Cerebellar nuclear complex (tissue), 1 donor: ENCODE data around the gene DDIT4.
A peak's percentile ranks its signal among the peaks of the same experiment; 100 is the strongest.
"Not testable (repeated sequence)": the region's sequence is repeated elsewhere in the genome, so short reads cannot be mapped to it uniquely, and the experiment has no call there.

ENCODE experiments used
- DNase-seq, 2 experiments: peaks; one replicate each; lab custom pipeline; 2025; lab: John Stamatoyannopoulos, UW

The DDIT4 gene, protein sequence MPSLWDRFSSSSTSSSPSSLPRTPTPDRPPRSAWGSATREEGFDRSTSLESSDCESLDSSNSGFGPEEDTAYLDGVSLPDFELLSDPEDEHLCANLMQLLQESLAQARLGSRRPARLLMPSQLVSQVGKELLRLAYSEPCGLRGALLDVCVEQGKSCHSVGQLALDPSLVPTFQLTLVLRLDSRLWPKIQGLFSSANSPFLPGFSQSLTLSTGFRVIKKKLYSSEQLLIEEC

DNA sequence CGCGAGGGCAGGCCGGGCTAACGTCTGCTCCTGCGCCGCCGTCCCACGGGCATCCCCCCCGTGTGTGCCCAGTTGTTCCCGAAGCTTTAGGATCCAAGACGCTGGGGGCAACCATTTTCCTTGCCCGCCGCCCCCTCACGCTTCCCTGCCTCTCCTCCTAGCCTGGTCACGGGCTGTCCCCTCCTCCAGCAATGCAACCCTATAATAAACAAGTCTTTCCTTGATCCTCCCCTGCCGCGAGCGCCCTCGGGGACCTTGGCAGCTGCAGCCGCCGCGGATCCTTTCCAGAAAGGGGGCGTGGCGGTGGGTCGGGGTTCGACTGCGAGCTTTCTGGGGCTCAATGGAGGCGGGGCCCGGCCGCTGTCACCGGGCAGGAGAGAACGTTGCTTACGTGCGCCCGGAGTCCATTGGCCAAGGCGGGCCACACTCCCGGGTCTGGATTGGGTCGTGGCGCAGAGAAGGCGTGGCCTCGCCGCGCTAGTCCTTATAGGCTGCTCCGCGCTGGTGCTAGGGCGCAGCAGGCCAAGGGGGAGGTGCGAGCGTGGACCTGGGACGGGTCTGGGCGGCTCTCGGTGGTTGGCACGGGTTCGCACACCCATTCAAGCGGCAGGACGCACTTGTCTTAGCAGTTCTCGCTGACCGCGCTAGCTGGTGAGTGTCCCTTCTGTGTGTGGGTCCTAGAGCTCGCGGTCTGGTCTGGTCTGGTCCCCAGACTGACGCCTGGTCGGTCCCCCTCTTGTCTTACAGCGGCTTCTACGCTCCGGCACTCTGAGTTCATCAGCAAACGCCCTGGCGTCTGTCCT, at the start of gene DDIT4:
DDIT4 (plus strand) TSS at position 515 of the 803 bp plus-strand sequence. CDS start 293 bp downstream, outside the sequence.
- DNase-seq: peak; percentile 96 to 97

DNA sequence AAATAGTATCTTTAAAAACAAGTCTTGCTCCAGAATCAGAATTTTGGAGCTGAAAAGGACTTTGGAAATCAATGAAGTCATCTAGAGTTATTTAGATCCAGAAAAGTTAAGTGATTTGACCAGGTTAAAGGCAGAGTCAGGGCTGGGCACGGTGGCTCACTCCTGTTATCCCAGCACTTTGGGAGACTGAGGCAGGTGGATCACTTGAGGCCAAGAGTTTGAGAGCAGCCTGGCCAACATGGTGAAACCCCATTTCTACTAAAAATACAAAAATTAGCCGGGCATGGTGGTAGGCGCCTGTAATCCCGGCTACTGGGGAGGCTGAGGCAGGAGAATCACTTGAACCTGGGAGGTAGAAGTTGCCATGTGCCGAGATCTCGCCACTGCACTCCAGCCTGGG, 49.5 kb upstream of the DDIT4 start:
- DNase-seq: not testable (repeated sequence)

DNA sequence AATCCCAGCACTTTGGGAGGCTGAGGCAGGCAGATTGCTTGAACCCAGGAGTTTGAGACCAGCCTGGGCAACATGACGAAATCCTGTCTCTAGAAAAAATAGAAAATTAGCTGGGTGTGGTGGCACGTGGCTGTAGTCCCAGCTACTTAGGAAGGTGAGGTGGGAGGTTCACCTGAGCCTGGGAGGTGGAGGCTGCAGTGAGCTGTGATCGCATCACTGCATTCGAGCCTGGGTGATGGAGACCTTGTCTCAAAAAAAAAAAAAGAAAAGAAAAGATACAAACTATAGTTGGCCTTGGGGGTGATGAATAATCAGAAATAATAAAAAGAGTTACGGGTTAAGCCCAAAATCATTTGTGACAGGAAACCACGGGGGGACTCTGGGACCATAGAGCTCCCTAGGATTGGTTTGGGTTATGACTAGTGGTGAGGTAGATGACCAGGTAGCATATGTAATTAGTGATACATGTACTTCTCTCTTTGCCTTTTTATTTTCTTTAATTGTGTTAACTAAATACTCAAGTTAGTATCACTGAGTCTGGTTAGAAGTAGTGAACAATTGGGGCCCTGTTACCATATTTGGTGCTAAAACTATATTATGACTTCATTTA, 47.2 kb upstream of the DDIT4 start:
- no peak for DNase-seq

DNA sequence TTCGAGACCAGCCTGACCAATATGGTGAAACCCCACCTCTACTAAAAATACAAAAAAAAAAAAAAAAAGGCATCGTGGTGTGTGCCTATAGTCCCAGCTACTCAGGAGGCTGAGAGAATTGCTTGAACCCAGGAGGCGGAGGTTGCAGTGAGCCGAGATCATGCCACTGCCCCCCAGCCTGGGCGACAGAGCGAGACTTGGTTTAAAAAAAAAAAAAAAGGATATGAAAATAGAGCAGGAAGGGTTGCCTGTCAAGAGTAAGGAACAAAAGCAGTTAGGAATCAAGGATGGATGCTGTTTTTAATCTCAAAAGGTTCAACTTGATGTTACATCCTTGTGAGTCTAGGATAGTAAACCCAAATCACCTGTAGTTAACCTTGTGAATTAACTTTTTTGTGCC, 45.9 kb upstream of the DDIT4 start:
- no peak for DNase-seq

DNA sequence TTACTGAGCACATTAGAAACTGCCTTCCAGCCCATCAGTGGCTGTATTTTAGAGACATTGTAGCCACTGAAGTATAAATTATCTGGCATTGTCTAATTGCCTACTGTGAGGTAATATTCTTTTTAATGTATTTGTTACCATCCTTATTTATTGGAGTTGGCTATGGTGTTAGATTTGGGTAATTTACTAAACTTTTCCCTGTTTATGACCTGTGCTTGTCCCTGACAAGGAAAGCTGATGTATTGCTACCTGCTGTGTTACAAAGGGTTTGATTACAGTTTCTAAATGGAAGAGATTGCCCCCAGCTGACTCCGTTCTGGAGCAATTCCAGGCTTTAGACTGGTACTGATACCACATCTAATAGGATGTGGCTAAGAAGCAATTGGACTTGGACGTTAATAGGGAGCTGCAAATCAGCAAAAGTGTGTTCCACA, 45.4 kb upstream of the DDIT4 start:
- no peak for DNase-seq

DNA sequence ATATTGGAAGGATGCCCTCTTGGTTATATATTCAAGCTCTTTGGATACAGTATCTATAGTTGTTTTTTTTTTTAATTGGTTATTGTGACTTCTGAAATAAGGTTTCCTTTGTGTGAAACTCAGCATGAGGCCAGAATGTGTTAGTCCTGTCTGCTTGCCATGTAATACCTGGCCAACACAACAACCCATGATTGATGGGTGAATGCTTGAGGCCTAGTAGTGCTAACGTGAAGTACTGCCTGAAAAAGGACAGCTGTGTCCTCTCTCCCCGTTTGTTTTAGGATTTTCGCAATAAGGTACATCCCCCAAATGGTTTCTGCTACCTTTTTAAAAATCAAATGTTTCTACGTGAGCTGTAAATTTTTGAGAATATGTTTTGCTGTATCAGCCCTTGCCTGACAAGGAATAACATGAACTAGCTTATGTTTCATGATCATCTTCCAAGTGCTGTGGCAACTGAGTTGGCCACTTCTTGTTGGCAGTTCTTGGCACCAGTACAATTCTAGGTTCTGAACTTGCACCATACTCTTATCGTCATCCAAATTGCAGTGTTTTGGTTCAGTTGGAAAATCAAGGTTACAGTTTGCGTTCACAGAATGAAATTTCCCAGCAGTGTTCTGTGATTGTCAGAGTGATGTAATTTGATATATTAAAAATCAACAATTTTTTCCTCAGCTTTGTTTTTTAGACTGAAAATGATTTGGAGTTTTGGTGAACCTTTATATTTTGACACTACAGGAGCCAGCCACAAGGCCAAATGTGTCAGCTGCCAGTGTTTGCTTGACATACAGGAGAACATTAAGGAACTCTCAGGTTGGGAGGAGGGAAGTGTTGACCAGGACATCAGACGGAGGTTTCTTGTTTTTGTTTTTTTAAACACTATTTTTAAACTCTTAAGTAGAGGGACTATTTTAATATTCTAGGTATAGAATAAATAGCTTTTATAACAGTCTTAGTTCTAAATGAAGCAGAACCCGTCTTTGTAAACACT, 44.2 kb upstream of the DDIT4 start:
- no peak for DNase-seq

DNA sequence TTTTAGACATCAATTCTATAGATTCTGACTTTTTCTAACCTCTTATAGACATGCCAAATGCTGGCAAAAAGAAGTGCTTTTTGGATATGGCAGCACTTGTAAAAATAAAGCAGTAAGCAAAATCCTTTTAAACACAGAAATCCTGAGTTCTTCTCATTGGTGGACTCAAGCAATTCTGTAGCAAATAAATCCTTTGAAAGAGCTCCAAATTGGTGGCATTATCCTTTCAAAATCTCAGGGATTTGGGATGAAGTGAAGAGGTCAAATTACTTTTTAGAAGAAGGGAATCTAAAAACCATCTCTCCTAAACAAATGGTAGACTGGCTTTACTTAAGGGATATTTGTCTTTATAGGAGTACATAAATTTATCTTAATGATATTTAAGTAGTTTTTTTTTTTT, 40.1 kb upstream of the DDIT4 start:
- no peak for DNase-seq

DNA sequence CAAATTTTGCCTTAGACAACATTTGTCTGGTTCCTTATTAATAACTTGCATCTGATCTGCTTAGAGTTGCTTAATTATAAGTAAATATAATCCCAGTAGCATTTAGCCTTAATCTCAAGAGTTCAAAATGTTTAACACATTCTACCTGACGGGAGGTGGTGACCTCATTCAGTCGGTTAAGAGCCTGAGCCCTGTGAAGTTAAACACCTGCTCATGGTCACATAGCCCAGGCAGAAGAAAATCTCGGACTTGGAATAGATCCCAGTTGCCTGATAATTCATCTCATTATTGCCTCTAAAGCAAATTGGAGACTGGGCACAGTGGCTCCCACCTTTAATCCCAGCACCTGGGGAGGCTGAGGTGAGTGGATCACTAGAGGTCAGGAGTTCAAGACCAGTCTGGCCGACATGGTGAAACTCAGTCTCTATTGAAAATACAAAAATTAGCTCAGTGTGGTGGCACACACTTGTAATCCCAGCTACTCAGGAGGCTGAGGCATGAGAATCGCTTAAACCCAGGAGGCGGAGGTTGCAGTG, 39.1 kb upstream of the DDIT4 start:
- DNase-seq: no peak

DNA sequence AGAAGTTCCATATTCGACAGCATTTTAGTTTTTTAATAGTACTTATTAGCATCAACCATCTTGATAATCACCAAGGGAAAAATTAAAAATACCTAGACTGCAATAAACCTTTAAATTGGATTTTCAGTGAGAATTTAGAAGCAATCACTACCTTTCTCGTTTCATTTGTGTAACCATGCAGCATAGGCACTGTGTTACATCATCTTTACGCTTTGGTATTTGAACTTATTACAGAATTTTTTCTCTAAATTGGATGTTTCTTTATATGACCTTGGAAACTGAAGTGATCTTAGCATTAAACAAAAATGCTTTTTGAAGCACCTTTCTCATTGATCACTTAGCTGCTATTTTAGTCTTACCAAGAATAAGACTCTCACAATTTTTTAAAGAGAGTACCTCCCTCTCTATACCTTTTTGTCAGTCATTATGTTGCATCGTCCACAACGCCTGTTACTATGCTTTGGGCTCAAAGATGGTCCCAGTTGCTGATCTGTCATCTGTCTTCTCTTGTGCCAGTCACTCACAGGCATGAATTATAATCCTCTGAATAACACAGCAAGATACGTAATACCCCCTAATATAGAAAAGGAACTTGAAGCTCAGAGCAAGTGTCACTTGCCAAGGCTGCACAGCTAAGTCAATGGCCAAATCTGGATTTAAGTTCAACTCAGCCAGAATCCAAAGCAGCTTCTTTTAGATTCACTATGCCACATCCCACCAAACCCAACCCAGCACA, 38.0 kb upstream of the DDIT4 start:
- no peak for DNase-seq

DNA sequence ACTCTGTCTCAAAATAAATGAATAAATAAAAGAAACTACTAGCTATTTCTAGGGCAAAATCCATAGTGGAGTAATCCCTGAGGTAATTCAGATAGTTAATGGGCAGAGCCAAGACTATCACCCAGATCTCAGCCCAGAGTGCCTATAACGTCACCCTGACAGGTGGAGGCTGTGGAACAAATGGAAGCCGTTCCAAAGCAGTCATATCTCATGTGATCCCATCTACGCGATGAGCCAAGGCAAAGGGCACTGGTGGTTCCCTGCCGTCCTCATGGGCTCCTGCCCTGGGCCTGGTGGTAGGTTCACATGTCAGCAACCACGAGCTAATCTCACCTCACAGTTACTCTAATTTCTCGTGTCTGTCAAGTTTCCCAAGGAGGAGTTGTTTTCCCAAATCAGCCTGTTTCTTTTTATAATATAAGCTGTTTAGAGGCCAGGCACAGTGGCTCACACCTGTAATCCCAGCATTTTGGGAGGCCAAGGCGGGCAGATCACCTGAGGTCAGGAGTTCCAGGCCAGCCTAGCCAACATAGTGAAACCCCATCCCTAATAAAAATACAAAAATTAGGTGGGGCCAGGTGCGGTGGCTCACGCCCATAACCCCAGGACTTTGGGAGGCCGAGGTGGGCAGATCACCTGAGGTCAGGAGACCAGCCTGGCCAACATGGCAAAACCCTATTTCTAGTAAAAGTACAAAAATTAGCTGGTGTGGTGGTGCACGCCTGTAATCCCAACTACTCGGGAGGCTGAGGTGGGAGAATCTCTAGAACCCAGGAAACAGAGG, 35.1 kb upstream of the DDIT4 start:
- peak in 1 of 2 experiments; percentile 29 for DNase-seq

DNA sequence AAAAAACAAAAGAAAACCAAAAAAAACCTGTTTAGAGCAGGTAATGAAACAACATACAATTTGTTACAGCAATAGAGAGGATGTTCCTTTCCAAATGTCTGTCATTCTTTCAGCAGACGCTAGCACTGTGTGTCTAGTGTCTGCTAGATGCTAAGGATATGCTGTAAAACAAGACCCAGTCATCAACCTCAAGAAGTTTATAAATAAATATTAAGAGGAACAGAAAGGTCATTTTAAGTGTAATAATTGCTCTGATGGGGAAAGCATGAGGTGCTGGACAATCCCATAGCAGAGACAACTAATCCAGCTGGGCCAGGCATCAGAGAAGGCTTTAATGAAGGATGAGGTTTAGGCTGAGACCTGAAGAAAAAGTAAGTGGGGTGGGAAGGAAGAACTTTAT, 34.3 kb upstream of the DDIT4 start:
- DNase-seq: no peak

DNA sequence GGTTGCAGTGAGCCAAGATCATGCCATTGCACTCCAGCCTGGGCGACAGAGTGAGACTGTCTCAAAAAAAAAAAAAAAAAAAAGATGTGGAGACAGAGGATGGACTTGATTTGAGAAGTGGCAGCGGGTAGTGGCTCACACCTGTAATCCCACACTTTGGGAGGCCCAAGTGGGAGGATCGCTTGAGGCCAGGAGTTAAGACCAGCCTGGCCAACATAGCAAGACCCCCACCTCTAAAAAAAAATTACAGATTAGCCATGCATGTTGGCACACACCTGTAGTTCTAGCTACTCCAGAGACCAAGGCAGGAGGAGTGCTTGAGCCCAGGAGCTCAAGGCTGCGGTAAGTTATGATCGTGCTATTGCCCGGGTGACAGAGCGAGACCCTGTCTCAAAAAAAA, 33.4 kb upstream of the DDIT4 start:
- DNase-seq: no peak

DNA sequence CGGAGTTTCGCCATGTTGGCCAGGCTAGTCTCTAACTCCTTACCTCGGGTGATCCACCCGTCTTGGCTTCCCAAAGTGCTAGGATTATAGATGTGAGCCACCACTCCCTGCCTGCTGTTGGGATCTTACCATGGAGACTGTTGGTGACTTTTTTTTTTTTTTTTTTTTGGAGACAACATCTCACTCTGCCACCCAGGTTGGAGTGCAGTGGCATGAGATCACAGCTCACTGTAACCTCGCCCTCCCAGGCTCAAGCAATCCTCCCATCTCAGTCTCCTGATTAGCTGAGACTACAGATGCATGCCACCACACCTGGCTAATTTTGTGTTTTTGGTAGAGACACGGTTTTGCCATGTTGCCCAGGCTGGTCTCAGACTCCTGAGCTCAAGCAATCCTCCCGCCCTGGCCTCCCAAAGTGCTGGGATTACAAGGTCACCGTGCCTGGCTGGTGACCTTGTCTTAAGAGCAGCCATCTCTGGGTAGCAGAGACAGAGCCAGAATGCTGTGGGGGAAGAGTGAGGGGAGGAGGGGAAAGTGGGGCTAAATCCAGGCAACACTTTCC, 32.0 kb upstream of the DDIT4 start:
- DNase-seq: no peak

DNA sequence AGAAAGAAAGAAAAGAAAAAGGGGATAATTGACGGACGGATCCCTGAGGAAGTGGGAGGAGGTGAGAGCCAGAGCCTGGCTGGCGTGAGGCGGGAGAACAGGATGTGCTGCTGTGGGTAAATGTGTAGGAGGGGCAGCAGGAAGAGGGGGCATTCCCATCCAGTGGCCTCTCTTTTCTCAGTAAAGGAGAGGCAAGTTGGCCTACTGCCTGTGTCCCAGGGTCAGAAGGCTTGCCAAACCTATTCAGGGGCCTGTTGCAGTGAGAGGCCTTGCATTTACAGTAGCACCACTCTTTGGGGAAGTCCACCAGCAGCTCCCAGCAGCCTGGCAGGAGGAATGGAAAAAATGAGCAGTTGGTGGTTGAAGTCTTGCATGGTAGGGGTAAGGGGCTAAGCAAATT, 31.0 kb upstream of the DDIT4 start:
- DNase-seq: no peak

DNA sequence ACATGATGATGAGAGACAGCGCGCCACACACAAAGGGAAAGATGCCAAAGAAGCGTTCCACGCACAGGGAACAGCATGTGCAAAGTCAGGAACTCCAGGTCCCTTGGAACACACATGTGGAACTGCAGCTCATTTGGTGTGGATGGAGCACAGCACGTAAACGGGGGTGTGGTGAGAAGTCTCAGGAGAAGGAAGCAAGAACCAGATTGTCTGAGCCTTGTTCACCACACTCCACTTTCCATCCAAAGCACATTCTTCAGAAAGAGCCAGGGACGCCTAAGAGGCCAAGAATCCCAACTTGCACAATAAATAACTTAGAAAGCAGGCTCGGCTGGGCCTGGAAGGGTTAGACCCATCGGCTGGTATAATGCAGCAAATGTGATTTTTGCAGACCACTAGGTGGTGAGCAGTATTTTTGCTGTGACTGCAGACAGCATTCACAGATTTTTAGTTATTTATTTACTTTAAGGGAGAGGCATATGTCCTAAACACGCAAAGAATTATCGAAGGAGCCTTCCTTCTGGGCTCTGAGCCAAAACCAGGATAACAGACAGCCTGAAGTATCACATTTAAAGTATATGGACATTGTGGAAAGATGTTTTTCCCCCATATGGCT, 29.8 kb upstream of the DDIT4 start:
- DNase-seq: no peak

DNA sequence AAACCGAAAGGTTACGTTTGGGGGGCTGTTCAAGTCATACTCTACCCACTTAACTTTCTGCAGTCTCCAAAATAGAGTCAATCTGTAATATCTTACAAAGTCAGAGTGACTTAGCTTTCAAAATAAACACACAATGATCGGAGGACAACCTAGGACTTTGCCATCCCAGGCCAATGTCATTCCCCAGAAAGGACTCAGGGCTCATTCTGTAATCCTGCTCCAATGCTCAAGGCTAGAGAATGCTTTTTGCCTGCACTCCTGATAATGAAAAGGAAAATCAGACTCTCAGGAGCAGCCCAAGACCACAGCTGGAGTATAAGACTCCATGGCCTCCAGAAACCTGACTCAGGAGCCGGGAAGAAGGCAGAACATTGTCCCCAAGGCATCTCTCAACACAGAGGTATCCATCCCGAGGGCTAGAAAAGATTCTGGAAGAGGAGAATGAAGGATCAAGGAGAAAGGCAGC, 29.1 kb upstream of the DDIT4 start:
- DNase-seq: no peak

DNA sequence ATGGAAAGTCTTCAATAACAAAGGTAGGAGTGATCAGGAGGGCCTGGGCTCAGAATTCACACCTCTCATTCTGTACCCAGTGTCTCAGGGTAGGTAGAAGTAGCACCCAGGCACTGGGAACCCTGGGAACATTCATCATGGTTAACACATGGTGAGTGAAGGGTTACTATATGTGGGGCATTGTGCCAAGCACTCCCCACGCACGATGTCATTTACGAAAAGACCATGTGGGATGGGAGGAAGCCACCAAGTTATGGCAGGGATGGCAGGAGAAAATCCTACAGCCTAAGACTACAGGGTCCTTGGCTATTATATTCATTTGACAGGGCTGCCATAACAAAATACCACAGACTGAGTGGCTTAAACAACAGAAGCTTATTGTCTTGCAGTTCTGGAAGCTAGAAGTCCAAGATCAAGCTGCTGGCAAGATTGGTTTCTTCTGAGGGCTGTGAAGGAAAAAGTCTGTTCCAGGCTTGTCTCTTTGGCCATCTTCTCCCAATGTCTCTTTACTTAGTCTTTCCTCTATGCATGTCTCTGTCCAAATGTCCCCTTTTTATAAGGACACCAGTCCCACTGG, 27.7 kb upstream of the DDIT4 start:
- DNase-seq: no peak

DNA sequence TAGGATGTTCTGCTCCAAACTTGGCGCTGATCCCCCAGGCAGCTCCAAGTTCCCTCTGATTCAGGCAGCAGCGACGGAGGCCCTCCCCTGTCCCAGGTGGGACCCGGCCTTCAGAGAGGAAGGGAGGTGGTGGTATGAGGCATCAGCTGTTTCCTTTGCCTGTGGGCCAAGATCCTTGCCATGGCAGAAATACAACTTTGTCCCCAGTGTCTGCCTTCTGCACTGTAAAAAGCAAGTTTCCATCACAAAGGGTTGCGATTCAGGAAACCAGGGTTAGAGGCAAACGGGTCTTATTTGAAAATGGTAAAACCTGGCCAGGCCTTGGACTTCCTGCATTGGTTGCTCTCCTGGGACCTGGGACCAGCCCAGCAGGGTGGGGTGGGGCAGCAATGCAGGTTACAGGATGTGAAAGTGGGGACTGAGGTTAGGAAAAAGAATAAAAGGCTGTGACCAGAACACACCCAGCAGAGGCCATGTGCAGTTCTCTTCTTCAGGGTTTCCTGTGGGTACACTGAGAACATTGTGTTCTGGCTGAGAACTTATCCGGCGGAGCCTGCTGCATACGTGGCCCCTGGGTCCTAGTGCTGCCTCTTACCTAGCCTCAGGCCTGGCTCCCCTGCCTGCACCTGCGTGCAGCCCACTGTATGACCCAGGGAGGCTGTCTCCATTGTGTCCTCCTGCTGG, 25.1 kb upstream of the DDIT4 start:
- peak; percentile 55 to 83 for DNase-seq
